ENCODE data around the gene PLA2G12B.
"Not testable (repeated sequence)": the region's sequence is repeated elsewhere in the genome, so short reads cannot be mapped to it uniquely, and the experiment has no call there.

The PLA2G12B gene

GRCh38 chr10:72917201-72917600, 37.4 kb downstream of the PLA2G12B start:
- not testable (repeated sequence) for H3F3A ChIP-seq (ENCODE audit: insufficient read depth); H3K4me3 ChIP-seq (ENCODE audit: insufficient read depth, low read length, poor library complexity, severe bottlenecking); H3K79me2 ChIP-seq (ENCODE audit: insufficient read depth, low read length); H3K9me3 ChIP-seq (ENCODE audit: insufficient read depth, low read length); H3K4me2 ChIP-seq (ENCODE audit: low read depth, low read length, poor library complexity, severe bottlenecking); H4K20me1 ChIP-seq (ENCODE audit: low read depth, low read length); H3K36me3 ChIP-seq (ENCODE audit: low read length); H3K9me2 ChIP-seq (replicated peaks; ENCODE audit: insufficient read depth, low read length); H2AFZ ChIP-seq (ENCODE audit: low read depth, low read length, severe bottlenecking); H3K27me3 ChIP-seq (ENCODE audit: low read length); H3K27ac ChIP-seq (ENCODE audit: low read depth, low read length); H3K9ac ChIP-seq (ENCODE audit: low read length)

- H3K9me2 ChIP-seq (replicated peaks; ENCODE audit: insufficient read depth, low read length) = no peaks in the 10 kb centered on the region
- H3K4me3 ChIP-seq (ENCODE audit: insufficient read depth, low read length, poor library complexity, severe bottlenecking) = no peak overlapping the region
- no peaks in the 10 kb centered on the region for H3K36me3 ChIP-seq (ENCODE audit: low read length)
- H3K79me2 ChIP-seq (ENCODE audit: insufficient read depth, low read length) = no peaks in the 10 kb centered on the region
- no peaks in the 10 kb centered on the region for H4K20me1 ChIP-seq (ENCODE audit: low read depth, low read length)
- no peaks in the 10 kb centered on the region for H3K9me3 ChIP-seq (ENCODE audit: insufficient read depth, low read length)
- H3K27ac ChIP-seq (ENCODE audit: low read depth, low read length) = no peak overlapping the region
- TF ChIP-seq CTCF (IDR thresholded peaks at IDR 0.05; ENCODE audit: insufficient read depth, low read length, poor library complexity, severe bottlenecking) (no peak), EZH2phosphoT487 (conservative IDR thresholded peaks at IDR 0.05; ENCODE audit: low read length) (no peak)
- no peak overlapping the region for H3K4me2 ChIP-seq (ENCODE audit: low read depth, low read length, poor library complexity, severe bottlenecking)
- no peak overlapping the region for H3K9ac ChIP-seq (ENCODE audit: low read length)
- no peaks in the 10 kb centered on the region for H3K27me3 ChIP-seq (ENCODE audit: low read length)
- H2AFZ ChIP-seq (ENCODE audit: low read depth, low read length, severe bottlenecking) = no peak overlapping the region
- no peaks in the 10 kb centered on the region for H3F3A ChIP-seq (ENCODE audit: insufficient read depth)
These were observed 41.3 kb downstream of the PLA2G12B start for GRCh38 chr10:72913287-72913686.

- no peaks in the 10 kb centered on the region for H3K36me3 ChIP-seq (ENCODE audit: low read length)
- H2AFZ ChIP-seq (ENCODE audit: low read depth, low read length, severe bottlenecking) = no peak overlapping the region
- no peaks in the 10 kb centered on the region for H3F3A ChIP-seq (ENCODE audit: insufficient read depth)
- no peaks in the 10 kb centered on the region for H4K20me1 ChIP-seq (ENCODE audit: low read depth, low read length)
- no peaks in the 10 kb centered on the region for H3K27me3 ChIP-seq (ENCODE audit: low read length)
- no peaks in the 10 kb centered on the region for H3K79me2 ChIP-seq (ENCODE audit: insufficient read depth, low read length)
- no peaks in the 10 kb centered on the region for H3K9me3 ChIP-seq (ENCODE audit: insufficient read depth, low read length)
- H3K4me2 ChIP-seq (ENCODE audit: low read depth, low read length, poor library complexity, severe bottlenecking) = no peak overlapping the region
- H3K9me2 ChIP-seq (replicated peaks; ENCODE audit: insufficient read depth, low read length) = no peaks in the 10 kb centered on the region
- H3K27ac ChIP-seq (ENCODE audit: low read depth, low read length) = no peak overlapping the region
- H3K9ac ChIP-seq (ENCODE audit: low read length) = no peak overlapping the region
- TF ChIP-seq CTCF (IDR thresholded peaks at IDR 0.05; ENCODE audit: insufficient read depth, low read length, poor library complexity, severe bottlenecking) = no peak
- TF ChIP-seq EZH2phosphoT487 (conservative IDR thresholded peaks at IDR 0.05; ENCODE audit: low read length) = no peak
- no peak overlapping the region for H3K4me3 ChIP-seq (ENCODE audit: insufficient read depth, low read length, poor library complexity, severe bottlenecking)
These were observed 41.9 kb downstream of the PLA2G12B start for GRCh38 chr10:72912736-72913135.

GRCh38 chr10:72911758-72912157, 42.8 kb downstream of the PLA2G12B start:
- TF ChIP-seq CTCF (IDR thresholded peaks at IDR 0.05; ENCODE audit: insufficient read depth, low read length, poor library complexity, severe bottlenecking) (no peak), EZH2phosphoT487 (conservative IDR thresholded peaks at IDR 0.05; ENCODE audit: low read length) (no peak)
- Histone ChIP-seq H3K9me2 (replicated peaks; ENCODE audit: insufficient read depth, low read length) (no peaks in the 10 kb centered on the region), H3K9ac (ENCODE audit: low read length) (no peak overlapping the region), H3K27ac (ENCODE audit: low read depth, low read length) (no peak overlapping the region), H3K27me3 (ENCODE audit: low read length) (no peaks in the 10 kb centered on the region), H3F3A (ENCODE audit: insufficient read depth) (no peaks in the 10 kb centered on the region), H3K79me2 (ENCODE audit: insufficient read depth, low read length) (no peaks in the 10 kb centered on the region), H4K20me1 (ENCODE audit: low read depth, low read length) (no peaks in the 10 kb centered on the region), H3K9me3 (ENCODE audit: insufficient read depth, low read length) (no peaks in the 10 kb centered on the region), H3K4me3 (ENCODE audit: insufficient read depth, low read length, poor library complexity, severe bottlenecking) (no peak overlapping the region), H3K4me2 (ENCODE audit: low read depth, low read length, poor library complexity, severe bottlenecking) (no peak overlapping the region), H2AFZ (ENCODE audit: low read depth, low read length, severe bottlenecking) (no peak overlapping the region), H3K36me3 (ENCODE audit: low read length) (no peaks in the 10 kb centered on the region)

Measured in SU-DHL-6 (cell line).